MM.1S (cell line): ENCODE results near the gene FARP1.
A peak's percentile ranks its signal among the peaks of the same experiment; 100 is the strongest.

Experiments used
- DNase-seq: peaks from one replicate; pipeline ENCODE4 v3.0.0-alpha.2; 2015
- H2AFZ ChIP-seq: fragments of 300-600 bp; sonication (generic); 2 replicates; pipeline ENCODE4 v1.6.0; 2016; ENCODE audit warnings: antibody characterized with exemption, low read length
- H3F3A ChIP-seq: fragments of 300-600 bp; sonication (generic); 2 replicates; pipeline ENCODE4 v1.6.1; 2016; ENCODE audit warnings: mild to moderate bottlenecking, antibody characterized with exemption, low read length, moderate library complexity, mixed read lengths; ENCODE audit not compliant: insufficient read depth
- H3K27ac ChIP-seq: fragments of 300-600 bp; sonication (generic); 2 replicates; pipeline ENCODE4 v1.5.1; 2016; ENCODE audit warnings: mild to moderate bottlenecking, low read length
- H3K27me3 ChIP-seq: fragments of 300-600 bp; sonication (generic); replicated peaks from 2 replicates; pipeline ENCODE4 v1.6.0; 2016; ENCODE audit warnings: low read length; ENCODE audit not compliant: insufficient read depth
- H3K36me3 ChIP-seq: fragments of 300-600 bp; sonication (generic); replicated peaks from 2 replicates; pipeline ENCODE4 v1.6.1; 2016; ENCODE audit warnings: mild to moderate bottlenecking, low read length, mixed read lengths; ENCODE audit not compliant: insufficient read depth
- H3K4me1 ChIP-seq: fragments of 300-600 bp; sonication (generic); 2 replicates; pipeline ENCODE4 v1.6.1; 2016; ENCODE audit warnings: low read length, mixed read lengths
- H3K4me2 ChIP-seq: fragments of 300-600 bp; sonication (generic); 2 replicates; pipeline ENCODE4 v1.6.0; 2016; ENCODE audit warnings: low read depth, low read length
- H3K4me3 ChIP-seq: fragments of 300-600 bp; sonication (generic); 2 replicates; pipeline ENCODE4 v1.5.1; 2016; ENCODE audit warnings: low read length, mixed read lengths
- H3K79me2 ChIP-seq: fragments of 300-600 bp; sonication (generic); 2 replicates; pipeline ENCODE4 v1.6.1; 2016; ENCODE audit warnings: mixed run types, low read length, mixed read lengths
- H3K9ac ChIP-seq: fragments of 300-600 bp; sonication (generic); 2 replicates; pipeline ENCODE4 v1.6.1; 2016; ENCODE audit warnings: low read length, mixed read lengths
- H3K9me2 ChIP-seq: fragments of 300-600 bp; sonication (generic); replicated peaks from 2 replicates; pipeline ENCODE4 v1.6.1; 2016; ENCODE audit warnings: mild to moderate bottlenecking, low read length, mixed read lengths; ENCODE audit not compliant: insufficient read depth
- H3K9me3 ChIP-seq: fragments of 300-600 bp; sonication (generic); replicated peaks from 2 replicates; pipeline ENCODE4 v1.6.1; 2016; ENCODE audit warnings: mild to moderate bottlenecking, low read length, mixed read lengths; ENCODE audit not compliant: insufficient read depth
- H4K20me1 ChIP-seq: fragments of 300-600 bp; sonication (generic); 2 replicates; pipeline ENCODE4 v1.6.1; 2016; ENCODE audit warnings: mild to moderate bottlenecking, low read length, moderate library complexity, mixed read lengths; ENCODE audit not compliant: insufficient read depth
- EZH2 ChIP-seq: fragments of 300-600 bp; sonication (generic); optimal IDR thresholded peaks from 2 replicates; pipeline ENCODE3; 2017; ENCODE audit warnings: low read depth, mild to moderate bottlenecking, antibody characterized with exemption, low read length, mixed read lengths
- EZH2phosphoT487 ChIP-seq: fragments of 300-600 bp; sonication (generic); IDR thresholded peaks from 2 replicates; pipeline ENCODE4 v1.6.1; 2018; ENCODE audit warnings: antibody characterized with exemption, low read length
- TF ChIP-seq, protein P1 (sequence below): fragments of 300-600 bp; sonication (generic); IDR thresholded peaks from 2 replicates; pipeline ENCODE4 v1.5.1; 2016; ENCODE audit warnings: antibody characterized with exemption, low read length, mixed read lengths

The FARP1 gene

DNA sequence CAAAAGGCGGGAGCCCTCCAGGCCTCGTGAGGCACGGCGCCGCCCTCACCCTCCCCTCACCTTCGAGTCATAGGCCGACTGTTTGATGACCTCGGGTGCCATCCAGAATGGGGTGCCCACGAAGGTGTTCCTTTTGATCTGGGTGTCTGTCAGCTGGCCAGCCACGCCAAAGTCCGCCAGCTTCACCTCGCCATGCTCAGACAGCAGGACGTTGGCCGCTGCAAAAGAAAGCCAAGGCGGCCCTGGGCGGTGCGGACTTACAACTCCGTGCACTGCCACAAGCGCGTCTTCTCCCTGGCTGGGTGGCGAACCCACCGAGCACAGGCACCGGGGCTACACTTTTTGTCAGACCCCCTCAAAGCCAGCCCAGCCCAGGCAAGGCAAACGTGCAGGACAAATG lies 331.9 kb downstream of the FARP1 start:
- Histone ChIP-seq H3K4me2 (no peak overlapping the region), H3K27me3 (no peaks in the 10 kb centered on the region), H3F3A (peaks cover 8% of the 10 kb centered on the region; the same call in 1 of the 2 replicates), H3K9me2 (no peaks in the 10 kb centered on the region), H2AFZ (no peak overlapping the region), H3K9ac (no peak overlapping the region), H3K4me1 (peaks cover 24% of the 10 kb centered on the region), H4K20me1 (peaks cover 4% of the 10 kb centered on the region; the same call in 1 of the 2 replicates), H3K27ac (no peak overlapping the region), H3K9me3 (no peaks in the 10 kb centered on the region), H3K36me3 (peaks cover 7% of the 10 kb centered on the region; the same call in 1 of the 2 replicates), H3K79me2 (peaks cover 86% of the 10 kb centered on the region), H3K4me3 (no peak overlapping the region)
- TF ChIP-seq EZH2 (no peak), EZH2phosphoT487 (no peak)
- TF ChIP-seq, protein P1, sequence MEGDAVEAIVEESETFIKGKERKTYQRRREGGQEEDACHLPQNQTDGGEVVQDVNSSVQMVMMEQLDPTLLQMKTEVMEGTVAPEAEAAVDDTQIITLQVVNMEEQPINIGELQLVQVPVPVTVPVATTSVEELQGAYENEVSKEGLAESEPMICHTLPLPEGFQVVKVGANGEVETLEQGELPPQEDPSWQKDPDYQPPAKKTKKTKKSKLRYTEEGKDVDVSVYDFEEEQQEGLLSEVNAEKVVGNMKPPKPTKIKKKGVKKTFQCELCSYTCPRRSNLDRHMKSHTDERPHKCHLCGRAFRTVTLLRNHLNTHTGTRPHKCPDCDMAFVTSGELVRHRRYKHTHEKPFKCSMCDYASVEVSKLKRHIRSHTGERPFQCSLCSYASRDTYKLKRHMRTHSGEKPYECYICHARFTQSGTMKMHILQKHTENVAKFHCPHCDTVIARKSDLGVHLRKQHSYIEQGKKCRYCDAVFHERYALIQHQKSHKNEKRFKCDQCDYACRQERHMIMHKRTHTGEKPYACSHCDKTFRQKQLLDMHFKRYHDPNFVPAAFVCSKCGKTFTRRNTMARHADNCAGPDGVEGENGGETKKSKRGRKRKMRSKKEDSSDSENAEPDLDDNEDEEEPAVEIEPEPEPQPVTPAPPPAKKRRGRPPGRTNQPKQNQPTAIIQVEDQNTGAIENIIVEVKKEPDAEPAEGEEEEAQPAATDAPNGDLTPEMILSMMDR: no peak
- DNase-seq: no peak

- Histone ChIP-seq H3K27me3 (no peaks in the 10 kb centered on the region), H3F3A (peaks cover 8% of the 10 kb centered on the region; the same call in 1 of the 2 replicates), H3K4me2 (no peak overlapping the region), H3K79me2 (peaks cover 84% of the 10 kb centered on the region), H3K36me3 (peaks cover 7% of the 10 kb centered on the region; the same call in 1 of the 2 replicates), H4K20me1 (peaks cover 4% of the 10 kb centered on the region; the same call in 1 of the 2 replicates), H3K9me2 (no peaks in the 10 kb centered on the region), H3K9ac (no peak overlapping the region), H3K9me3 (no peaks in the 10 kb centered on the region), H3K4me3 (no peak overlapping the region), H2AFZ (no peak overlapping the region), H3K4me1 (peaks cover 24% of the 10 kb centered on the region), H3K27ac (no peak overlapping the region)
- no peak for TF ChIP-seq EZH2
- no peak for TF ChIP-seq EZH2phosphoT487
- TF ChIP-seq, protein P1: no peak
- no peak for DNase-seq
These were observed 332.6 kb downstream of the FARP1 start for GRCh38 chr13:98475522-98475921.

GRCh38 chr13:98476106-98476505 lies 333.2 kb downstream of the FARP1 start:
- H3F3A ChIP-seq: peaks cover 8% of the 10 kb centered on the region; the same call in 1 of the 2 replicates
- TF ChIP-seq EZH2 (no peak), EZH2phosphoT487 (no peak)
- TF ChIP-seq, protein P1: no peak
- H3K9me2 ChIP-seq: no peaks in the 10 kb centered on the region
- peaks cover 3% of the 10 kb centered on the region; the same call in 1 of the 2 replicates for H4K20me1 ChIP-seq
- peaks cover 24% of the 10 kb centered on the region for H3K4me1 ChIP-seq
- no peak for DNase-seq
- H3K4me2 ChIP-seq: peak overlapping the region; percentile 76; the same call in 1 of the 2 replicates
- H2AFZ ChIP-seq: no peak overlapping the region
- peaks cover 7% of the 10 kb centered on the region; the same call in 1 of the 2 replicates for H3K36me3 ChIP-seq
- H3K27me3 ChIP-seq: no peaks in the 10 kb centered on the region
- H3K9ac ChIP-seq: no peak overlapping the region; the same call in 1 of the 2 replicates
- H3K79me2 ChIP-seq: peaks cover 81% of the 10 kb centered on the region
- H3K9me3 ChIP-seq: no peaks in the 10 kb centered on the region
- peak overlapping the region; percentile 69 for H3K27ac ChIP-seq
- H3K4me3 ChIP-seq: peak overlapping the region; percentile 14; the same call in 1 of the 2 replicates
